GM21360 (cell line): ENCODE measurements around the gene SLC25A48.

ENCODE experiments used
- ATAC-seq: cut with Tn5 transposase; IDR thresholded peaks from one replicate; pipeline ENCODE4 v1.9.1; 2021; ENCODE audit warnings: mild to moderate bottlenecking, moderate library complexity; ENCODE audit not compliant: unreplicated experiment

Gene SLC25A48

GRCh38 chr5:135834639-135835529 is at the start of gene SLC25A48:
TSS of gene SLC25A48 (plus strand) at chr5:135834663. CDS start at chr5:135834848, 185 bp downstream.
- no peak for ATAC-seq

GRCh38 chr5:135800656-135801055 is 33.8 kb upstream of the SLC25A48 start:
- ATAC-seq = no peak

- no peak for ATAC-seq
Observed at GRCh38 chr5:135810188-135810943, 24.1 kb upstream of the SLC25A48 start.

- ATAC-seq = no peak
Observed at GRCh38 chr5:135811007-135811406, 23.5 kb upstream of the SLC25A48 start.

- no peak for ATAC-seq
Observed at GRCh38 chr5:135813758-135814157, 20.7 kb upstream of the SLC25A48 start.

GRCh38 chr5:135814316-135814715 is 20.1 kb upstream of the SLC25A48 start:
- ATAC-seq = no peak

- no peak for ATAC-seq
Observed at GRCh38 chr5:135814812-135815211, 19.7 kb upstream of the SLC25A48 start.

- no peak for ATAC-seq
Observed at GRCh38 chr5:135821061-135821801, 13.2 kb upstream of the SLC25A48 start.

- ATAC-seq = no peak
Observed at GRCh38 chr5:135821802-135822201, 12.7 kb upstream of the SLC25A48 start.

- no peak for ATAC-seq
Observed at GRCh38 chr5:135822286-135822685, 12.2 kb upstream of the SLC25A48 start.

GRCh38 chr5:135822959-135823358 is 11.5 kb upstream of the SLC25A48 start:
- no peak for ATAC-seq

- ATAC-seq = no peak
Observed at GRCh38 chr5:135823881-135824280, 10.6 kb upstream of the SLC25A48 start.

GRCh38 chr5:135824541-135825041 is 9.9 kb upstream of the SLC25A48 start:
- ATAC-seq = no peak

- ATAC-seq = no peak
Observed at GRCh38 chr5:135825373-135826220, 8.9 kb upstream of the SLC25A48 start.

- ATAC-seq = no peak
Observed at GRCh38 chr5:135826221-135826525, 8.3 kb upstream of the SLC25A48 start.

- no peak for ATAC-seq
Observed at GRCh38 chr5:135826994-135827671, 7.3 kb upstream of the SLC25A48 start.

- no peak for ATAC-seq
Observed at GRCh38 chr5:135827965-135828781, 6.3 kb upstream of the SLC25A48 start.

GRCh38 chr5:135828782-135829127 is 5.7 kb upstream of the SLC25A48 start:
- ATAC-seq = no peak

GRCh38 chr5:135829179-135829578 is 5.3 kb upstream of the SLC25A48 start:
- ATAC-seq = no peak
